ENCODE measurements around the gene OSBPL8.

- TF ChIP-seq, protein P1, sequence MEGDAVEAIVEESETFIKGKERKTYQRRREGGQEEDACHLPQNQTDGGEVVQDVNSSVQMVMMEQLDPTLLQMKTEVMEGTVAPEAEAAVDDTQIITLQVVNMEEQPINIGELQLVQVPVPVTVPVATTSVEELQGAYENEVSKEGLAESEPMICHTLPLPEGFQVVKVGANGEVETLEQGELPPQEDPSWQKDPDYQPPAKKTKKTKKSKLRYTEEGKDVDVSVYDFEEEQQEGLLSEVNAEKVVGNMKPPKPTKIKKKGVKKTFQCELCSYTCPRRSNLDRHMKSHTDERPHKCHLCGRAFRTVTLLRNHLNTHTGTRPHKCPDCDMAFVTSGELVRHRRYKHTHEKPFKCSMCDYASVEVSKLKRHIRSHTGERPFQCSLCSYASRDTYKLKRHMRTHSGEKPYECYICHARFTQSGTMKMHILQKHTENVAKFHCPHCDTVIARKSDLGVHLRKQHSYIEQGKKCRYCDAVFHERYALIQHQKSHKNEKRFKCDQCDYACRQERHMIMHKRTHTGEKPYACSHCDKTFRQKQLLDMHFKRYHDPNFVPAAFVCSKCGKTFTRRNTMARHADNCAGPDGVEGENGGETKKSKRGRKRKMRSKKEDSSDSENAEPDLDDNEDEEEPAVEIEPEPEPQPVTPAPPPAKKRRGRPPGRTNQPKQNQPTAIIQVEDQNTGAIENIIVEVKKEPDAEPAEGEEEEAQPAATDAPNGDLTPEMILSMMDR (conservative IDR thresholded peaks at IDR 0.05 in 1 of 2, IDR thresholded peaks at IDR 0.05 in 1 of 2; ENCODE audit: extremely low read depth in 1 of 2, insufficient read depth in 1 of 2, low read depth in 1 of 2, low read length in 2 of 2): no peak
- no peak for TF ChIP-seq EZH2 (IDR thresholded peaks at IDR 0.05; ENCODE audit: borderline replicate concordance, low read length)
Measured at GRCh38 chr12:76568130-76568529, 8.6 kb upstream of the OSBPL8 start.
